Measurements from ENCODE around the gene NAGLU.
"Not testable (repeated sequence)": the region's sequence is repeated elsewhere in the genome, so short reads cannot be mapped to it uniquely, and the experiment has no call there.

Gene NAGLU

DNA sequence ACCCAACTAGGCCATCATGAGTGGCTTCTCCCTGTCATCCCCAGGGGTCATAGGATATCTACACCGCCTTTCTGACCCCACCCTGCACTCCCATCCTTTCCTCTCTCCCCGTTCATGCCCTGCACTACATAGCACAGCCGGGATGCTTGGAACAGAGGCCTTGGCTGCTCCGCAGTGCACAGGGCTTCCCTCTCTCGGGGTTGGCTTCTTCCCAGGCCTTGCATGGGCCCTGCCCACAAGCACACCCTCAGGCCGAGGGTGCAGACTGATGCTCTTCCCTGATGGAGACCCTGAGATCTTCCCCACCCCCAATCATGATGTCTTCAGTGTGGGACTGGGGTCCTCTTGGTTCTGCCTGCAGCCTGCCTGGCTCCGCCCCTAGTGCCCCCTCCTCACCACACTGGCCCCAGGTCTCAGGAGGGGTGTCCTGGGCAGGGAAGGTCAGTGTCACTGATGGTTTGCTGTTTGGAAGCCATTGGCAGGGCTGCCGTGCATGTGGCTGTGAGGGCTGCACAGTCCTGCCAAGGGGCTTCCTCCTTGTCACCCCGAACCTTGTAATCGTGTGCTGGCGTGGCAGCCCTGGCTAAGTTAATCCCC, 14.3 kb upstream of the NAGLU start:
- no peak for DNase-seq (ENCODE audit: low read depth)

DNA sequence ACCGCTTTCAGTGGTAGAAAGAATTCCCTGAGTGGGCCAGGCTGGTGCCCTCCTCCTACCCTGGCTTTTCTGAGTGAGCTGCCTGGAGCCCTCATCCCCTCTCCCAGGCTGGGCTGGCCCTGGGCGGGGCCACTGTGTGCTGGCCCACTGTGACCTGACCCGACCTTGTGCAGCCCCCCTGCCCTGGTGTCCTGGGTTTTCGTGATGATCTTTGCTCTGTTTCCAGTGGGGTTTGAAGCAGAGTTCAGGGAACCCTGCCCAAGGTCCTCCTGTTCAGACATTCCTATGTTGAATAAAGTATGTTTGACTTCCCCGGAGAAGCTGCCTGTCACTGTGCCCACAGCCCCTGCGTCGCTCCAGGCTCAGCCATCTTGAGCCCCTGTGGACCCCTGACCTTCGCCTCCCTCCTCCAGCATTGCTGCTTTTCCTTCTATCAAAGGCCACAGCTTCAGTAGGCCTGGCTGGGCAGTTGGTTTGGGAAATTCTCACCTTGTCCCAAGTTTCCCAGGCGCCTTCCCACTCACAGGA, 13.7 kb upstream of the NAGLU start:
- no peak for DNase-seq (ENCODE audit: low read depth)

GRCh38 chr17:42522798-42523278, 13.2 kb upstream of the NAGLU start:
- no peak for DNase-seq (ENCODE audit: low read depth)

GRCh38 chr17:42525221-42525620, 10.8 kb upstream of the NAGLU start:
- DNase-seq (ENCODE audit: low read depth), result no peak

GRCh38 chr17:42526031-42526444, 10.0 kb upstream of the NAGLU start:
- no peak for DNase-seq (ENCODE audit: low read depth)

DNA sequence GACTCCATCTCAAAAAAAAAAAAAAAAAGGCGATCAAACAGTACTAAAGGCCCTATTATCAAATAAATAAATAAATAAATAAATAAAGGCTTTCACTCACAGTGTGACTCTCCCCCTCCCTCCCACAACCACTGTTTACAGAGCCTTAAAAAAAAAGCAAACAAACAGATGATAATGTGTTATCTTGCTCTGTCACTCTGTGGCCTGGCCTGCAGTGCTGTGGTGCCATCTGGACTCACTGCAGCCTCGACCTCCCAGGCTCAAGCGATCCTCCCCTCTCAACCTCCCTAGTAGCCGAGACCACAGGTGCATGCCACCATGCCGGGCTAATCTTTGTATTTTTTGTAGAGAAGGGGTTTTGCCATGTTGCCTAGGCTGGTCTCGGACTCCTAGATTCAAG, 8.1 kb upstream of the NAGLU start:
- no peak for DNase-seq (ENCODE audit: low read depth)

- no peak for DNase-seq (ENCODE audit: low read depth)
These were observed 7.0 kb upstream of the NAGLU start for GRCh38 chr17:42529061-42529460.

- no peak for DNase-seq (ENCODE audit: low read depth)
These were observed 5.0 kb upstream of the NAGLU start for GRCh38 chr17:42530952-42531454.

GRCh38 chr17:42531455-42532354, 4.3 kb upstream of the NAGLU start:
- DNase-seq (ENCODE audit: low read depth), result peak; percentile 31

DNA sequence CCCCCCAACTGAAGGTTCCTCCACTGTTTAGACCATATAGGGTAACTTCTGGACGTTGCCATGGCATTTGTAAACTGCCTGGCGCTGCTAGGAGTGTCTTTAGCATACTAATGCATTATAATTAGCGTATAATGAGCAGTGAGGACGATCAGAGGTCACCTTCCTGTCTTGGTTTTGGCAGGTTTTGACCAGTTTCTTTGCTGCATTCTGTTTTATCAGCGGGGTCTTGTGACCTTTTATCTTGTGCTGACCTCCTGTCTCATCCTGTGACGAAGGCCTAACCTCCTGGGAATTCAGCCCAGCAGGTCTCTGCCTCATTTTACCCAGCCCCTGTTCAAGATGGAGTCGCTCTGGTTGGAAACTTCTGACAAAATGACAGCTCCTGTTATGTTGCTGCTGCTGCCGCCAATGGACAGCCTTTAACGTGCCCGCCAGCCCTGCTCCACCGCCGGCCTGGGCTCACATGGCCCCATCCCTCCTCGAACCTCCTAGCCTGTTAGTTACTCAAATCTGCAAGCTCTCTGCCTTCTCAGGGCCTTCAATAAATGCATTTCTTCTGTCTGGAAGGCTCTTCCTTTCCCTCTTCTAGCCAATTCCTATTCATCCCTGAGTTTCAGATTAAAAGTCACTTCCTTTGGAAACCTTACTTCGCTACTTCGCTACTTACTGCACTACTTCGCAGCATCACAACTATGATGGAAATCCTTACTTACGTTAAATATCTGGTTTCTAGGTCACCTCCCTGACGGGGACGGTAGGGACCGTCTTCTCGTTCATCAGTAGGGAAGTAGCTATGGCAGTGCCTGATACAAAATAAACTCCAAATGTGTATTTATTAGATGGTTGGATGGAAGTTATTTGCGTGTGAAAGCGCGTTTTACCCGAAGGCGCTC, 640 bp upstream of the NAGLU start:
- DNase-seq (ENCODE audit: low read depth), result no peak

DNA sequence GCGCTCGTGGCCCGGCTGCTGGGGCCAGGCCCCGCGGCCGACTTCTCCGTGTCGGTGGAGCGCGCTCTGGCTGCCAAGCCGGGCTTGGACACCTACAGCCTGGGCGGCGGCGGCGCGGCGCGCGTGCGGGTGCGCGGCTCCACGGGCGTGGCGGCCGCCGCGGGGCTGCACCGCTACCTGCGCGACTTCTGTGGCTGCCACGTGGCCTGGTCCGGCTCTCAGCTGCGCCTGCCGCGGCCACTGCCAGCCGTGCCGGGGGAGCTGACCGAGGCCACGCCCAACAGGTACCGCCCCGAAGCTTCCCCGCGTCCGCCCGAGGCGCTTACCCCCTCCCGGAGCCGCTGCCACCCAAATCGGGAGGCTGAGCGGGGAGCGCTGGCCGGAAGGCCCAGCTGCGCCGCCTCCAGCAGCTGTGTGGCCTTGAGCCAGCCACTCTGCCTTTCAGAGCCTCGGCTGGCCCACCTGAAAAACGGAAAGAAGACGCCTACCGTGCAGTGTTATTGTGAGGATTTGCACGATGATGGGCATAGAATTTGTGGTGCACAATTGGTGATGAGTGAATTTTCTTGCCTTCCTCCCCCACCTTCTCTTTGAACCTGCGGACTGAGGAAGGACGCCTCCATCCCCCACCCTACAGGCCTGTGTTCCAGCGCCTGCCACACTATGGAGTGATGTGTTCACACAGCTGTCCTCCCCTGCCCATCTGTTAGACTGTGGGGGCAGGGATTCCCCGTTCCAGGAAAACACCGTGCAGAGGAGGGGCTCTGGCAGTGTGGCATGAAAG, 523 bp downstream of the NAGLU start:
- peak; percentile 40 for DNase-seq (ENCODE audit: low read depth)

GRCh38 chr17:42537156-42537805, 1.2 kb downstream of the NAGLU start:
- no peak for DNase-seq (ENCODE audit: low read depth)

- DNase-seq (ENCODE audit: low read depth), result no peak
These were observed 1.9 kb downstream of the NAGLU start for GRCh38 chr17:42537826-42538451.

DNA sequence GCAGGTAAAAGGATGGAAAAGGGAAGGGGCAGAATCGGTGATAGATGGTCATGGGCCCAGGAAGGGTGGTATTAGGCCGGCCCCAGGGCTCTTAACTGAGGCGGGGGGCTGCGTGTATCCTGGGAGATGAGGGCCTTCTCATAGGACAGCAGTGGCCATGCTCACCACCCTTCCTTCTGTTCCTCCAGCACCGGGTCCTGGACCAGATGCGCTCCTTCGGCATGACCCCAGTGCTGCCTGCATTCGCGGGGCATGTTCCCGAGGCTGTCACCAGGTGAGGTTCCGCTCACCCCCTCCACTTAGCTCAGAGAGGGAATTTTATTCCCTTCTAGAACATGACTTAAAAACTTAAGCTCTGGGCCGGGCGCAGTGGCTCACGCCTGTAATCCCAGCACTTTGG, 2.4 kb downstream of the NAGLU start:
- no peak for DNase-seq (ENCODE audit: low read depth)

- not testable (repeated sequence) for DNase-seq (ENCODE audit: low read depth)
These were observed 4.5 kb downstream of the NAGLU start for GRCh38 chr17:42540558-42540957.

- no peak for DNase-seq (ENCODE audit: low read depth)
These were observed 5.2 kb downstream of the NAGLU start for GRCh38 chr17:42541041-42541833.

- no peak for DNase-seq (ENCODE audit: low read depth)
These were observed 7.4 kb downstream of the NAGLU start for GRCh38 chr17:42543190-42544079.

DNA sequence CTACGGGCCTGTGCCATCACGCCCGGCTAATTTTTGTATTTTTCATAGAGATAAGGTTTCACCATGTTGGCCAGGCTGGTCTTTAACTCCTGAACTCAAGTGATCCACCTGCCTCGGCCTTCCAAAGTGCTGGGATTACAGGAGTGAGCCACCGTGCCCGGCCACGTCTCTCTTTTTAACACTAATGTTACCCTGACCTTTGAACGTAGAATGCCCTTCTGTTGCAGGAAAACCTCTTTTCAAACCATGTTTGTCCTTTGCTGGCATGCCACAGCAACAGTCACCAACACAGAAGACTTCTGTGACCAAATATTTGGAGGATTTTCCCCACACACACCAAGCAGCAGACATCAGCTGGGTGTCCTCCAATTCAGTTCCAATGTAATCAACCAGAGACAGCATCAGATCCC, 8.8 kb downstream of the NAGLU start:
- no peak for DNase-seq (ENCODE audit: low read depth)

All from T follicular helper cell (primary cell).